Fibroblast of villous mesenchyme (primary cell): Measurements from ENCODE around the gene TNRC6A. TPM values are rescaled to one million over a fixed set of nuclear protein-coding genes. Genes with fewer than 3 reads are reported as not detected.
"Not testable (repeated sequence)": the region's sequence is repeated elsewhere in the genome, so short reads cannot be mapped to it uniquely, and the experiment has no call there.

Source experiments
- DNase-seq: peaks from one replicate; pipeline ENCODE4 v3.0.0-alpha.2; 2010; ENCODE audit warnings: low read depth
- H3K4me3 ChIP-seq: 2 replicates; pipeline ENCODE4 v1.5.1; 2011; ENCODE audit warnings: low read depth, mild to moderate bottlenecking, low read length
- total RNA-seq: library from RNA; depleted of rRNA; stranded (reverse); fragments of >200 nt; gene quantifications from 2 replicates; pipeline ENCODE4 v1.2.3, GENCODE V29; 2012
- TF ChIP-seq, protein P1 (sequence below): IDR thresholded peaks from 2 replicates; pipeline ENCODE4 v1.5.1; 2012; ENCODE audit warnings: low read depth, mild to moderate bottlenecking, low read length; ENCODE audit not compliant: insufficient read depth

TNRC6A gene
- total RNA-seq, 1 donor, result 66.9 TPM

DNA sequence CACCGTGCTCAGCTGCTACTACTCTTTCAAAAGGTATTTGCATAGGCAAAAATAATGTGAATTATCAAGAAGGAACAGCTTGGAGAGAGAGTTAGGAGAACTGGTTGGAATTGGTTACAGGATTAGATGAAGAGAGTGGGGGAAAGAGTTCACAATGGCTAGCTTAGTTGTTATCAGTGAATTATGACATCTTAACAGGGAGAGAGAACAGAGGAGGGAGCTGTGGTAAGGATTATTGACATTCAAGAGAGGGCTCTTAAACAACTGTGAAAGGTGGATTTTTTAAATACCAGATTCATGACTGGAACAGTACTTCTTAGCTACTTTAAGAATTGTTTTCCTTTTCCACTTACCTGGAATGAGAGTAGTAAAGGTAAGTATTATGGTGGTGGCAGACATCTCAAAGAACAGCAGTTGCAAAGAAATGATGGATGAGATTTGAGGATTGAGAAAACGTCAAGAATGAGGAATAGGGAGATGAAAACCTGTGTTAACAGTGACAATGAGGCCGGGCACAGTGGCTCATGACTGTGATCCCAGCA, 72.4 kb downstream of the TNRC6A start:
- H3K4me3 ChIP-seq, result no peak overlapping the region
- peak; percentile 32 for DNase-seq
- TF ChIP-seq, protein P1, sequence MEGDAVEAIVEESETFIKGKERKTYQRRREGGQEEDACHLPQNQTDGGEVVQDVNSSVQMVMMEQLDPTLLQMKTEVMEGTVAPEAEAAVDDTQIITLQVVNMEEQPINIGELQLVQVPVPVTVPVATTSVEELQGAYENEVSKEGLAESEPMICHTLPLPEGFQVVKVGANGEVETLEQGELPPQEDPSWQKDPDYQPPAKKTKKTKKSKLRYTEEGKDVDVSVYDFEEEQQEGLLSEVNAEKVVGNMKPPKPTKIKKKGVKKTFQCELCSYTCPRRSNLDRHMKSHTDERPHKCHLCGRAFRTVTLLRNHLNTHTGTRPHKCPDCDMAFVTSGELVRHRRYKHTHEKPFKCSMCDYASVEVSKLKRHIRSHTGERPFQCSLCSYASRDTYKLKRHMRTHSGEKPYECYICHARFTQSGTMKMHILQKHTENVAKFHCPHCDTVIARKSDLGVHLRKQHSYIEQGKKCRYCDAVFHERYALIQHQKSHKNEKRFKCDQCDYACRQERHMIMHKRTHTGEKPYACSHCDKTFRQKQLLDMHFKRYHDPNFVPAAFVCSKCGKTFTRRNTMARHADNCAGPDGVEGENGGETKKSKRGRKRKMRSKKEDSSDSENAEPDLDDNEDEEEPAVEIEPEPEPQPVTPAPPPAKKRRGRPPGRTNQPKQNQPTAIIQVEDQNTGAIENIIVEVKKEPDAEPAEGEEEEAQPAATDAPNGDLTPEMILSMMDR, result no peak

DNA sequence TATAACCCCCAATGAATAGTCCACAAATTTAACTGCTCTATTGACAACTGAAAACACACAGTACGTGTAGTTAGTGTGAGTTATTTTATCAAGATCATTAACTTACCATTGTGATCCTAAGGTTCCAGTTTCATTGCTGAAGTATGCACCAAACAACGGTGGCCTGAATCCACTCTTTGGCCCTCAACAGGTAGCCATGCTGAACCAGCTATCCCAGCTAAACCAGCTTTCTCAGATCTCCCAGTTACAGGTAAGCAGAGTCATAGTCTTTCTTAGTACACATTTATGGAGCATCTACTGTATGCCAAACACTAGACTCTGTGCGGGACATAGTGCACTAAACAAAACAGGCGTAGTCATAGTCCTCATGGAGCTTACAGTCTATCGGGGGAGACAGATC, 76.0 kb downstream of the TNRC6A start:
- DNase-seq, result no peak
- TF ChIP-seq, protein P1, result no peak
- H3K4me3 ChIP-seq, result no peak overlapping the region

DNA sequence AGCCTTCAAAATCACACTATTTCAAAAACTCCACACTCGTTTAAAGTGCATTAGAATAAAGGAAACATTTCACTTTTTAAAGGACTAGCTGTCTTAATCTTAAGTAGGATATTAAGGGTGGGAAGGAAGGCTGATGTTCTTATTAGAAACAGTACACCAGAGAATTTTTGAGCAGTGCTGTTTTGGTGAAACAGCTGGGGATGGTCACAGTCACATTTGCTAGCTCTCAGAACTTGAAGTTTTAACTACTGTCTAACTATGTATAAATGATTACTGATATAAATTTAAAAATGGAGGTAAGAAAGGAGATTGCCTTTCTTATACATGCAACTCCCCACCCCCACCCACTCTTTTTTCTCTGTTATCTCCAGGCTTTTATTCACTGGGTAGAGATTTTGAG, 77.8 kb downstream of the TNRC6A start:
- TF ChIP-seq, protein P1, result no peak
- no peak overlapping the region for H3K4me3 ChIP-seq
- no peak for DNase-seq

DNA sequence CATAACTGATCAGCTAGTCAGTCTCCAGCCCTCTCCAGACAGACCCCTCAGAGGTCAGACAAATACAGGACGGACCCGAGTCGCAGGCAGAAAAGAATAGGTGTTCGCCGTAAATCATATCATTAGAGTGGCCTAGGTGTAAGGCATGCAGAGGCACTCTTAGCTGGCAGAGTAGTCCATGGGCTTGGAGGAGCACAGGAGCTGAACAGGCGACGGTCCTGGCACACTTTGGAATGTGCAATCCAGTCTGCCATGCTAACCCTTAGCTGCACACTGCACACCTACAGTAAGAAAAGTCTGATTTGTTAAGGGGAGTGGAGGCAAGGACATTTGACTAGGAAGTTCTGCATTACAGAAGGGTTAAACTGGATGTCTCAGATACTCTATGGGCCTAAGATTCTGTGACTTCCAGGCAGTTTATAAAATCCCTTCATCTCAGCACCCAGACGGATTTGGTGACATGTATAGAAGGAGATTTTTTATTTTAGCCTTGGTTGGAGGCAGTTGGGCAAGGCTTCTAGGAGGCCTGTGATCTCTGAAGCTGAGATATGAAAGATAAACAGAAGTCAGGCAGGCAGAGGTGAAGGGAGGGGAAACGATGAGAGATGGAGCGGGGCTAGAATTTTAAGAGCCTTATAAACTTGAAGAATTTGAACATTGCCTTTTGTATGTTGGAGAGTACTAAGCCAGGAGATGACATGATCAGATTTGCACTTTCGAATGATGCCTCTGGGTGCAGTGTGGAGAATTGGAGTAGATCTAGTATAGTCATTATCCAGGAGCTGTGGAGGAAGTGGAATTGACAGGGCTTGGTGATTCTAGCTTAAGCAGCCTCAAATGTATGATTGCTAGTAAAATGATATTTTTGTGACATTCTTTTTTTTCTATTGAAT, 81.7 kb downstream of the TNRC6A start:
- H3K4me3 ChIP-seq, result no peak overlapping the region
- TF ChIP-seq, protein P1, result no peak
- peak; percentile 3 for DNase-seq

DNA sequence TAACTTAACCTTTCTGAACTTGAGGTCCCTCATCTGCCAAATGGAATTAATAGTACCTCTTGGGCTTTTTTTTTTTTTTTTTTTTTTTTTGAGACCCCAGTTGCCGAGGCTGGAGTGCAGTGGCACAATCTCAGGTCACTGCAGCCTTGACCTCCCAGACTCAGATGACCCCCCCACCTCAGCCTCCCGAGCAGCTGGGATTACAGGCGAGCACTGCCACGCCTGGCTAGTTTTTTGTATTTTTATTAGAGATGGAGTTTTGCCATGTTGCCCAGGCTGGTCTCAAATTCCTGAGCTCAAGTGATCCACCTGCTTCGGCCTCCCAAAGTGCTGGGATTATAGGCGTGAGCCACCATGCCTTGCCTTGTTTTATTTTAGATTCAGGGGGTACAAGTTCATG, 83.4 kb downstream of the TNRC6A start:
- not testable (repeated sequence) for DNase-seq, H3K4me3 ChIP-seq

DNA sequence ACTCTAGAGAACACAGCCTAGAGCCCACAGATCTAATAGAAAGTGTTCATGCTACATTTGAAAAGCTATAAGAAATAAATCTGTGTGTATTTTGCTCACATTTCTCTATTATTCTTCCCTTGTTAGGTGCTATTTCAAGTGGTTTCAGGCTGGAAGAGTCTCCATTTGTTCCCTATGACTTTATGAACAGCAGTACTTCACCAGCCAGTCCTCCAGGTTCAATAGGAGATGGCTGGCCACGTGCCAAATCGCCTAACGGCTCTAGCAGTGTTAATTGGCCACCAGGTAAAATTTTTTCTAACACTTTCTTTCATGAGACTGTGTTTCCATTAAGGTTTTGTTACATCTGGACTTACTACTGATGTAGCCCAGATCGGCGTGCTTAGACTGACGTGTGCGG, 85.6 kb downstream of the TNRC6A start:
- no peak overlapping the region for H3K4me3 ChIP-seq
- no peak for DNase-seq

DNA sequence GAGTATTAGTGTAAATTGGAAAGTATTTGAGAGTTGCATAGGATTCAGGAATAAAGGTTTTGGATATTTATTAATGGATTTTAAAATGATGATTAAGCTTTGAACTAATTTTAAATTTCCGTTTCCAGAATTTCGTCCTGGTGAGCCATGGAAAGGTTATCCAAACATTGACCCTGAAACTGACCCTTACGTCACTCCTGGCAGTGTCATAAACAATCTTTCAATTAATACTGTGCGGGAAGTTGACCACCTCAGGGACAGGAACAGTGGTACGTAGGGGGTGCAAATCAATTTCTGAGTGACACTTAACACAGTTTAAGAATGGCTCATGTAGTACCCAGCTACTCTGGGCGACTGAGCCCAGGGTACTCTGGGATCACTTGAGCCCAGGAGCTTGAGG, 87.2 kb downstream of the TNRC6A start:
- TF ChIP-seq, protein P1, result no peak
- no peak for DNase-seq
- no peak overlapping the region for H3K4me3 ChIP-seq

More for the DNA sequence above, 85.6 kb downstream of the TNRC6A start:
- TF ChIP-seq, protein P1, result no peak
